Colonic mucosa (tissue), 4 donors: Measurements from ENCODE around the gene FLT3. TPM values are rescaled to one million over a fixed set of nuclear protein-coding genes. Genes with fewer than 3 reads are reported as not detected.

ENCODE experiments used
- DNase-seq: peaks from one replicate; pipeline ENCODE4 v3.0.0-alpha.2; 2020
- H3K27ac ChIP-seq: fragments of 200-600 bp; one replicate; pipeline ENCODE4 v1.8.0; 2021
- H3K27me3 ChIP-seq: fragments of 200-600 bp; one replicate; pipeline ENCODE4 v1.8.0; 2021
- H3K36me3 ChIP-seq: fragments of 200-600 bp; one replicate; pipeline ENCODE4 v1.8.0; 2021
- H3K4me1 ChIP-seq: fragments of 200-600 bp; one replicate; pipeline ENCODE4 v1.8.0; 2021; ENCODE audit warnings: mild to moderate bottlenecking
- H3K4me3 ChIP-seq: fragments of 200-600 bp; one replicate; pipeline ENCODE4 v1.8.0; 2021
- H3K9ac ChIP-seq, 2 donors: one replicate each; pipeline ENCODE4 v1.7.0; 2013; ENCODE audit warnings: control low read depth in 2 of 2, low read depth in 2 of 2, low read length in 2 of 2
- H3K9me3 ChIP-seq: fragments of 200-600 bp; one replicate; pipeline ENCODE4 v1.8.0; 2021
- CTCF ChIP-seq: fragments of 200-600 bp; IDR thresholded peaks from one replicate; pipeline ENCODE4 v1.8.0; 2022; ENCODE audit warnings: antibody characterized with exemption, mild to moderate bottlenecking
- intact Hi-C: fragments of 100-400 bp; cut with DNase I; formaldehyde crosslinking; loops from one replicate; pipeline ENCODE4 v1.14.1; 2022
- total RNA-seq, 2 donors: library from RNA; stranded (reverse); fragmentation: NEBNext Ultra II Directional in 1 of 2; extraction: Animal tissue kit (Norgen Biotek cat#: 25700) in 1 of 2; gene quantifications; one replicate each; pipeline ENCODE4 v1.2.1, GENCODE V29; 2021
- donor health status: healthy.
- donor health status: DM: no; HTN: no; CAD: no.
- donor health status: DM: no; HTN: no; CAD: no.

FLT3 gene
- total RNA-seq, 2 donors from 2014 or later: 0.19 TPM; not detected in 1

- Histone ChIP-seq H3K9me3 (no peaks in the 10 kb centered on the region), H3K36me3 (no peaks in the 10 kb centered on the region), H3K4me1 (no peaks in the 10 kb centered on the region), H3K9ac (peak overlapping the region; percentile 75 to 100), H3K27me3 (peaks cover 32% of the 10 kb centered on the region), H3K27ac (peak overlapping the region; percentile 91), H3K4me3 (peak overlapping the region; percentile 16)
- TF ChIP-seq CTCF: no peak
- peak; percentile 60 for DNase-seq
- intact Hi-C loops: loop anchor here (10.0 kb wide), 1 partner anchor 1016 kb away; no protein-coding TSS in a partner anchor
These were observed 129.1 kb downstream of the FLT3 start for GRCh38 chr13:27971236-27971645.

GRCh38 chr13:27970382-27971235 lies 129.8 kb downstream of the FLT3 start:
- Histone ChIP-seq H3K9me3 (no peaks in the 10 kb centered on the region), H3K27me3 (peaks cover 32% of the 10 kb centered on the region), H3K4me3 (peak overlapping the region; percentile 16), H3K36me3 (no peaks in the 10 kb centered on the region), H3K4me1 (no peaks in the 10 kb centered on the region), H3K9ac (peak overlapping the region; percentile 75 to 100), H3K27ac (peak overlapping the region; percentile 91)
- no peak for TF ChIP-seq CTCF
- DNase-seq: no peak
- intact Hi-C loops: loop anchor here (10.0 kb wide), 1 partner anchor 1016 kb away; no protein-coding TSS in a partner anchor

GRCh38 chr13:27969866-27970229 lies 130.5 kb downstream of the FLT3 start:
- H3K36me3 ChIP-seq: no peaks in the 10 kb centered on the region
- TF ChIP-seq CTCF: no peak
- H3K4me3 ChIP-seq: peak overlapping the region; percentile 16
- intact Hi-C loops: loop anchor here (10.0 kb wide), 1 partner anchor 1015 kb away; no protein-coding TSS in a partner anchor
- H3K9me3 ChIP-seq: no peaks in the 10 kb centered on the region
- no peak for DNase-seq
- no peaks in the 10 kb centered on the region for H3K4me1 ChIP-seq
- peaks cover 34% of the 10 kb centered on the region for H3K27me3 ChIP-seq
- peak overlapping the region; percentile 91 for H3K27ac ChIP-seq
- H3K9ac ChIP-seq: peak overlapping the region; percentile 52 to 100

GRCh38 chr13:27969082-27969865 lies 131.1 kb downstream of the FLT3 start, which contains the start of gene CDX2:
TSS of gene CDX2 (minus strand) at chr13:27969315. CDS start at chr13:27969006, 309 bp downstream.
- H3K4me3 ChIP-seq: peak within 1 kb of the TSS; percentile 75
- intact Hi-C loops: no loop called here
- H3K27ac ChIP-seq: peak within 1 kb of the TSS; percentile 91
- H3K9me3 ChIP-seq: no peaks in the 10 kb centered on the region
- H3K27me3 ChIP-seq: peaks cover 34% of the 10 kb centered on the region
- no peaks in the 10 kb centered on the region for H3K4me1 ChIP-seq
- TF ChIP-seq CTCF: no peak
- H3K9ac ChIP-seq: peak within 1 kb of the TSS; percentile 98 to 100
- DNase-seq: peak; percentile 91
- no peaks in the 10 kb centered on the region for H3K36me3 ChIP-seq

GRCh38 chr13:27968316-27969081 lies 131.9 kb downstream of the FLT3 start:
- Histone ChIP-seq H3K4me3 (peak overlapping the region; percentile 75), H3K27me3 (peaks cover 34% of the 10 kb centered on the region), H3K4me1 (peaks cover 3% of the 10 kb centered on the region), H3K9ac (peak overlapping the region; percentile 98 to 100), H3K36me3 (no peaks in the 10 kb centered on the region), H3K9me3 (no peaks in the 10 kb centered on the region), H3K27ac (peak overlapping the region; percentile 91)
- intact Hi-C loops: no loop called here
- TF ChIP-seq CTCF: no peak
- peak; percentile 21 for DNase-seq
